HFF-Myc (cell line): ENCODE measurements around the gene OR51A7.
A peak's percentile ranks its signal among the peaks of the same experiment; 100 is the strongest.

Experiments used
- DNase-seq: peaks from one replicate; pipeline ENCODE4 v3.0.0-alpha.2; 2011; ENCODE audit warnings: low read depth; ENCODE audit errors: extremely low read depth
- H3K4me3 ChIP-seq: replicated peaks from 2 replicates; pipeline ENCODE4 v1.5.1; 2011; ENCODE audit warnings: low read depth, mild to moderate bottlenecking, control low read depth, low read length
- TF ChIP-seq, protein P1 (sequence below): IDR thresholded peaks from 2 replicates; pipeline ENCODE4 v1.5.1; 2012; ENCODE audit warnings: mild to moderate bottlenecking, low read depth, low read length, control low read depth; ENCODE audit errors: missing control alignments

OR51A7 gene

GRCh38 chr11:4882543-4882942, 21.0 kb upstream of the OR51A7 start:
- TF ChIP-seq, protein P1, sequence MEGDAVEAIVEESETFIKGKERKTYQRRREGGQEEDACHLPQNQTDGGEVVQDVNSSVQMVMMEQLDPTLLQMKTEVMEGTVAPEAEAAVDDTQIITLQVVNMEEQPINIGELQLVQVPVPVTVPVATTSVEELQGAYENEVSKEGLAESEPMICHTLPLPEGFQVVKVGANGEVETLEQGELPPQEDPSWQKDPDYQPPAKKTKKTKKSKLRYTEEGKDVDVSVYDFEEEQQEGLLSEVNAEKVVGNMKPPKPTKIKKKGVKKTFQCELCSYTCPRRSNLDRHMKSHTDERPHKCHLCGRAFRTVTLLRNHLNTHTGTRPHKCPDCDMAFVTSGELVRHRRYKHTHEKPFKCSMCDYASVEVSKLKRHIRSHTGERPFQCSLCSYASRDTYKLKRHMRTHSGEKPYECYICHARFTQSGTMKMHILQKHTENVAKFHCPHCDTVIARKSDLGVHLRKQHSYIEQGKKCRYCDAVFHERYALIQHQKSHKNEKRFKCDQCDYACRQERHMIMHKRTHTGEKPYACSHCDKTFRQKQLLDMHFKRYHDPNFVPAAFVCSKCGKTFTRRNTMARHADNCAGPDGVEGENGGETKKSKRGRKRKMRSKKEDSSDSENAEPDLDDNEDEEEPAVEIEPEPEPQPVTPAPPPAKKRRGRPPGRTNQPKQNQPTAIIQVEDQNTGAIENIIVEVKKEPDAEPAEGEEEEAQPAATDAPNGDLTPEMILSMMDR = no peak
- no peak for DNase-seq

DNA sequence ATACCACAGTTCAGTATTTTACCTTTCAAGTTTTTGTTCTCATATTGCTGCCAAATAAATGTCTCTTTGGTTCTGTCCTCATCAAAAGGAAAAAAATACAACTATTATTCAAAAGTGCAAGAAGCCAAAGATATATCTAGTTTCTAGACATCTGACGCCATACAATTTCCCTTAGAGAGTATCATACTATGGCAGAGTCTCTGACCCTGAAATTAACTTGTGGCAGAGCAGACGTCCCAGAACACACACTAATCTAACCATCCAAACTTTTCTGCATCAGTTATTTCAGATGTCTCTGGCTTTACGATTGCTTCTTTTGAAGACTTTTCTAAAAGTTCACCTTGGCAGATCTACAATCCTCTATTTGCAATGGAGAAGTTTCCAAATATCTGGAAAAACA, 19.2 kb upstream of the OR51A7 start:
- no peak overlapping the region for H3K4me3 ChIP-seq
- DNase-seq = no peak
- TF ChIP-seq, protein P1 = no peak

More at GRCh38 chr11:4882543-4882942, 21.0 kb upstream of the OR51A7 start:
- H3K4me3 ChIP-seq = no peak overlapping the region

DNA sequence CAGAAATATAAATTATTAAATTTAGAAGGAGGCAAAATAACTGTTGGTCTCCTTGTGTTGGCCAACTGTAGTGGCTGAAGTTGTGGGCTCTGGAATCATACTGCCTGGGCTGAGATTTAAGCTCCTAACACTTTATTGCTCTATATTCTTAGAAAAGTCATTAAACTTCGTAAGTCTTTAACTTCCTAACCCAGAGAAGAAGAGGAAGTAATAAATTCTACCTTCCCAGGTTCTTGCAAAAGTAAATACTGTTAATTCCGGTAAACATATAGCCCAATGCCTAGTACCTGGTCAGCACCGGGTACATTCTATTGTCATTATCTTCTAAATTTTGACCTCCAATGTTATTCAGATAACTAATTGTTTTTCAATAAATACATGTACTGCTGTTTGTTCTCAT, 17.4 kb upstream of the OR51A7 start:
- no peak overlapping the region for H3K4me3 ChIP-seq
- TF ChIP-seq, protein P1 = no peak
- DNase-seq = no peak

GRCh38 chr11:4887591-4887990, 16.0 kb upstream of the OR51A7 start:
- DNase-seq = no peak
- TF ChIP-seq, protein P1 = no peak
- H3K4me3 ChIP-seq = no peak overlapping the region

GRCh38 chr11:4890279-4890678, 13.3 kb upstream of the OR51A7 start:
- TF ChIP-seq, protein P1 = no peak
- no peak overlapping the region for H3K4me3 ChIP-seq
- no peak for DNase-seq

GRCh38 chr11:4891996-4892640, 11.5 kb upstream of the OR51A7 start:
- TF ChIP-seq, protein P1 = no peak
- H3K4me3 ChIP-seq = no peak overlapping the region
- peak; percentile 33 for DNase-seq

- TF ChIP-seq, protein P1 = no peak
- H3K4me3 ChIP-seq = no peak overlapping the region
- DNase-seq = no peak
Measured at GRCh38 chr11:4916581-4916980, 13.0 kb downstream of the OR51A7 start.
